H1 (cell line): ENCODE measurements around the gene UGT1A9. TPM values are rescaled to one million over a fixed set of nuclear protein-coding genes. Genes with fewer than 3 reads are reported as not detected.

ENCODE experiments used
- CTCF ChIA-PET: fragments of 300-600 bp; sonication (Branson Sonifier 250); formaldehyde crosslinking; loops from one replicate; lab custom pipeline; 2021; ENCODE audit not compliant: partially characterized antibody; lab: Charles Lee
- POLR2A ChIA-PET: fragments of 300-600 bp; sonication (Branson Sonifier 250); formaldehyde crosslinking; loops from one replicate; lab custom pipeline; 2021; ENCODE audit warnings: inconsistent platforms; ENCODE audit not compliant: partially characterized antibody; lab: Charles Lee
- DNase-seq, 2 experiments: peaks; one replicate each; pipeline versions ENCODE4 v3.0.0 to v3.0.0-alpha.2; 2010 to 2022; ENCODE audit warnings: low spot score in 2 of 2, low read depth in 1 of 2, mixed read lengths in 1 of 2
- FAIRE-seq: peaks from 2 replicates; lab custom pipeline; 2011; peaks lifted over from hg19 to GRCh38; lab: Jason Lieb, UNC
- H2AFZ ChIP-seq: 2 replicates; pipeline ENCODE4 v1.8.1; 2012; ENCODE audit warnings: low read length, inconsistent platforms
- H2AK5ac ChIP-seq: 2 replicates; pipeline ENCODE4 v1.6.1; 2013; ENCODE audit warnings: low read depth, low read length
- H2BK120ac ChIP-seq: replicated peaks from 2 replicates; pipeline ENCODE3; 2013; ENCODE audit warnings: low read depth, low read length, inconsistent platforms
- H2BK12ac ChIP-seq: 2 replicates; pipeline ENCODE4 v1.6.1; 2013; ENCODE audit warnings: low read depth, low read length
- H2BK15ac ChIP-seq: 2 replicates; pipeline ENCODE4 v1.6.1; 2013; ENCODE audit warnings: low read length
- H2BK20ac ChIP-seq: 2 replicates; pipeline ENCODE4 v1.6.1; 2013; ENCODE audit warnings: low read length
- H2BK5ac ChIP-seq: 2 replicates; pipeline ENCODE4 v1.6.1; 2013; ENCODE audit warnings: low read depth, low read length
- H3K14ac ChIP-seq: 2 replicates; pipeline ENCODE4 v1.6.1; 2013; ENCODE audit warnings: inconsistent platforms; ENCODE audit not compliant: insufficient read length
- H3K18ac ChIP-seq: 2 replicates; pipeline ENCODE4 v1.6.1; 2013; ENCODE audit warnings: low read length; ENCODE audit errors: extremely low read depth
- H3K23ac ChIP-seq: 2 replicates; pipeline ENCODE4 v1.6.1; 2013; ENCODE audit warnings: inconsistent platforms; ENCODE audit not compliant: insufficient read length
- H3K23me2 ChIP-seq: 2 replicates; pipeline ENCODE4 v1.6.1; 2013; ENCODE audit warnings: low read depth, low read length
- H3K27ac ChIP-seq: 2 replicates; pipeline ENCODE4 v1.6.1; 2011; ENCODE audit warnings: low read depth, low read length, inconsistent platforms
- H3K27me3 ChIP-seq, 4 experiments: replicated peaks in 1 of 4; 1 replicate in 1 of 4; 2 replicates in 3 of 4; pipeline versions ENCODE4 v1.6.1 to v1.8.1; 2011 to 2013; ENCODE audit warnings: low read length in 3 of 4, mild to moderate bottlenecking in 3 of 4, inconsistent platforms in 2 of 4, mixed read lengths in 2 of 4, moderate library complexity in 1 of 4; ENCODE audit not compliant: control insufficient read depth in 3 of 4, insufficient read depth in 3 of 4; ENCODE audit errors: extremely low read depth in 1 of 4
- H3K36me3 ChIP-seq, 4 experiments: 2 replicates each; pipeline versions ENCODE4 v1.6.1 to v1.8.1; 2011 to 2013; ENCODE audit warnings: mild to moderate bottlenecking in 4 of 4, low read length in 3 of 4, moderate library complexity in 2 of 4, control low read depth in 1 of 4, inconsistent platforms in 1 of 4; ENCODE audit not compliant: insufficient read depth in 4 of 4, control insufficient read depth in 2 of 4
- H3K4ac ChIP-seq: replicated peaks from 2 replicates; pipeline ENCODE3; 2013; ENCODE audit warnings: low read length, low read depth, mixed read lengths, inconsistent platforms; ENCODE audit not compliant: insufficient read length
- H3K4me1 ChIP-seq, 4 experiments: replicated peaks in 1 of 4; 1 replicate in 1 of 4; 2 replicates in 3 of 4; pipeline versions ENCODE4 v1.6.1 to v1.8.1; 2011 to 2013; ENCODE audit warnings: low read length in 3 of 4, inconsistent platforms in 2 of 4, mixed read lengths in 1 of 4; ENCODE audit not compliant: insufficient read depth in 4 of 4, control insufficient read depth in 3 of 4
- H3K4me2 ChIP-seq, 2 experiments: 2 replicates each; pipeline versions ENCODE4 v1.6.1 to v1.8.1; 2011 to 2013; ENCODE audit warnings: low read depth in 2 of 2, low read length in 2 of 2, control low read depth in 1 of 2, inconsistent platforms in 1 of 2, mild to moderate bottlenecking in 1 of 2; ENCODE audit not compliant: insufficient read depth in 1 of 2
- H3K4me3 ChIP-seq, 4 experiments: fragments of 200-600, 300-600 bp in 1 of 4; sonication (generic), shearing (Covaris generic), sonication (Bioruptor Twin) in 1 of 4; 2 replicates each; pipeline versions ENCODE4 v1.5.1 to v1.8.1; 2011 to 2016; ENCODE audit warnings: low read length in 4 of 4, low read depth in 3 of 4, control low read depth in 2 of 4, inconsistent platforms in 2 of 4, mild to moderate bottlenecking in 2 of 4, mixed read lengths in 1 of 4, moderate library complexity in 1 of 4; ENCODE audit not compliant: insufficient read depth in 2 of 4; ENCODE audit errors: extremely low read depth in 1 of 4
- H3K56ac ChIP-seq: replicated peaks from 2 replicates; pipeline ENCODE3; 2013; ENCODE audit warnings: low read depth, mild to moderate bottlenecking, mixed read lengths, low read length, inconsistent platforms; ENCODE audit not compliant: insufficient read length
- H3K79me1 ChIP-seq: 2 replicates; pipeline ENCODE4 v1.6.1; 2013; ENCODE audit warnings: low read depth, low read length, control low read depth
- H3K79me2 ChIP-seq, 2 experiments: 2 replicates each; pipeline versions ENCODE4 v1.6.1 to v1.8.1; 2012 to 2013; ENCODE audit warnings: low read length in 2 of 2, mild to moderate bottlenecking in 2 of 2, inconsistent platforms in 1 of 2; ENCODE audit not compliant: insufficient read depth in 2 of 2, control insufficient read depth in 1 of 2
- H3K9ac ChIP-seq, 4 experiments: replicated peaks in 1 of 4; 1 replicate in 1 of 4; 2 replicates in 3 of 4; pipeline versions ENCODE4 v1.6.1 to v1.8.1; 2011 to 2013; ENCODE audit warnings: low read depth in 3 of 4, low read length in 3 of 4, control low read depth in 2 of 4, mild to moderate bottlenecking in 2 of 4, moderate library complexity in 2 of 4, inconsistent platforms in 1 of 4; ENCODE audit errors: extremely low read depth in 1 of 4
- H3K9me3 ChIP-seq, 2 experiments: 2 replicates each; pipeline versions ENCODE4 v1.6.1 to v1.8.1; 2012 to 2013; ENCODE audit warnings: mild to moderate bottlenecking in 2 of 2, moderate library complexity in 2 of 2, control low read depth in 1 of 2, inconsistent platforms in 1 of 2, low read depth in 1 of 2, low read length in 1 of 2, mixed read lengths in 1 of 2; ENCODE audit not compliant: insufficient read depth in 2 of 2
- H4K20me1 ChIP-seq, 2 experiments: replicated peaks in 1 of 2; 2 replicates each; pipeline versions ENCODE3 to v1.8.1; 2011 to 2013; ENCODE audit warnings: inconsistent platforms in 2 of 2, low read length in 2 of 2, mild to moderate bottlenecking in 1 of 2; ENCODE audit not compliant: insufficient read depth in 2 of 2, control insufficient read depth in 1 of 2
- H4K5ac ChIP-seq: 2 replicates; pipeline ENCODE4 v1.6.1; 2013; ENCODE audit warnings: low read length, low read depth, mixed read lengths, inconsistent platforms; ENCODE audit not compliant: insufficient read length
- H4K8ac ChIP-seq: 2 replicates; pipeline ENCODE4 v1.8.0; 2013; ENCODE audit warnings: mild to moderate bottlenecking, moderate library complexity, low read length, inconsistent platforms; ENCODE audit not compliant: insufficient read depth; ENCODE audit errors: extremely low read depth
- H4K91ac ChIP-seq: replicated peaks from 2 replicates; pipeline ENCODE3; 2013; ENCODE audit warnings: low read length, mixed read lengths, inconsistent platforms; ENCODE audit not compliant: insufficient read length
- KDM1A ChIP-seq: fragments of 200-600, 300-600 bp; sonication (generic); IDR thresholded peaks from 2 replicates; pipeline ENCODE4 v1.7.1; 2016; ENCODE audit warnings: mild to moderate bottlenecking, low read length, borderline replicate concordance
- TAF1 ChIP-seq: IDR thresholded peaks from 2 replicates; pipeline ENCODE4 v1.6.1; 2011; ENCODE audit warnings: mild to moderate bottlenecking, low read depth, low read length
- WGBS, 2 experiments: shearing (Covaris generic) in 1 of 2; methylation state at CpG; one replicate each; pipeline versions ENCODE4 v1.1.6 to v1.1.7; 2013 to 2015; ENCODE audit warnings: low lambda C conversion rate in 2 of 2, mixed read lengths in 2 of 2, inconsistent platforms in 1 of 2, low coverage in 1 of 2, missing lambda C conversion rate in 1 of 2; ENCODE audit not compliant: insufficient replicate concordance in 2 of 2, insufficient coverage in 1 of 2, insufficient read length in 1 of 2; ENCODE audit errors: extremely low coverage in 1 of 2, missing lambda C conversion rate in 1 of 2; 5-methylcytosine and 5-hydroxymethylcytosine counted together
- polyA plus RNA-seq, 7 experiments: library from polyadenylated mRNA; depleted of rRNA in 3 of 7; stranded (reverse) in 5 of 7; unstranded in 2 of 7; fragments of >200 nt in 5 of 7; fragments of 200-250 nt in 2 of 7; gene quantifications; 1 replicate in 5 of 7; 2 replicates in 1 of 7; 4 replicates in 1 of 7; pipeline versions ENCODE4 v1.2.1 to v1.2.3, GENCODE V29; 2011 to 2013; ENCODE audit warnings: missing spikeins in 2 of 7, mixed read lengths in 2 of 7
- total RNA-seq: library from RNA; stranded (reverse); fragmentation: NEBNext Ultra II Directional; extraction: Animal tissue kit (Norgen Biotek cat#: 25700); gene quantifications from 2 replicates; pipeline ENCODE4 v1.2.1, GENCODE V29; 2021

The UGT1A9 gene
- total and polyA plus RNA-seq, 2 of the 8 experiments (the other 6 are each of a cell fraction or from before 2014, with no cell fraction given), result not detected

- TF ChIP-seq KDM1A (no peak), TAF1 (no peak)
- H3K4ac ChIP-seq, result no peak overlapping the region
- H2BK5ac ChIP-seq, result no peak overlapping the region
- H3K18ac ChIP-seq, result no peak overlapping the region
- CTCF ChIA-PET, result no interaction called here
- H3K9ac ChIP-seq, result no peak overlapping the region
- H2BK120ac ChIP-seq, result no peak overlapping the region
- H3K4me3 ChIP-seq, result no peak overlapping the region
- POLR2A ChIA-PET, result no interaction called here
- H3K14ac ChIP-seq, result no peak overlapping the region
- no peak overlapping the region for H4K8ac ChIP-seq
- no peak overlapping the region for H3K4me2 ChIP-seq
- no peak overlapping the region for H4K5ac ChIP-seq
- no peak overlapping the region for H3K56ac ChIP-seq
- H2AFZ ChIP-seq, result no peak overlapping the region
- no peak overlapping the region for H3K27ac ChIP-seq
- DNase-seq, result no peak
- no peak overlapping the region for H2BK15ac ChIP-seq
- no peak overlapping the region for H2AK5ac ChIP-seq
- H3K23ac ChIP-seq, result no peak overlapping the region
- no peak for FAIRE-seq
- no peaks in the 10 kb centered on the region for H3K23me2 ChIP-seq
- H4K20me1 ChIP-seq, result no peaks in the 10 kb centered on the region
- H4K91ac ChIP-seq, result no peak overlapping the region
- no peaks in the 10 kb centered on the region for H3K79me2 ChIP-seq
- WGBS, 2 experiments, result 97% methylated on average over 3 of the region's 3 CpGs; no CpG with 5 or more reads in 1 of the 2 experiments
- H3K9me3 ChIP-seq, result no peaks in the 10 kb centered on the region
- H3K79me1 ChIP-seq, result no peaks in the 10 kb centered on the region
- no peaks in the 10 kb centered on the region for H3K27me3 ChIP-seq
- H2BK20ac ChIP-seq, result no peak overlapping the region
- H2BK12ac ChIP-seq, result no peak overlapping the region
- no peaks in the 10 kb centered on the region; a peak in 1 of 7 replicates for H3K4me1 ChIP-seq
- H3K36me3 ChIP-seq, result no peaks in the 10 kb centered on the region
Observed at GRCh38 chr2:233672886-233673285, 1.2 kb downstream of the UGT1A9 start.
